Choroid plexus epithelial cell (primary cell): ENCODE results near the gene LARGE1.

Experiments used
- DNase-seq: peaks from one replicate; pipeline ENCODE4 v3.0.0-alpha.2; 2010; ENCODE audit warnings: low read depth
- H3K4me3 ChIP-seq: 2 replicates; pipeline ENCODE4 v1.5.1; 2011; ENCODE audit warnings: low read depth, mild to moderate bottlenecking, control low read depth, low read length, moderate library complexity
- CTCF ChIP-seq: conservative IDR thresholded peaks from 2 replicates; pipeline ENCODE4 v1.5.1; 2011; ENCODE audit warnings: low read depth, mild to moderate bottlenecking, control low read depth, inconsistent platforms, low read length, moderate library complexity

LARGE1 gene

GRCh38 chr22:33779243-33779642, 141.0 kb downstream of the LARGE1 start:
- no peak overlapping the region for H3K4me3 ChIP-seq
- TF ChIP-seq CTCF, result no peak
- no peak for DNase-seq

- no peak for TF ChIP-seq CTCF
- no peak for DNase-seq
- H3K4me3 ChIP-seq, result no peak overlapping the region
These were observed 143.8 kb downstream of the LARGE1 start for GRCh38 chr22:33776491-33776890.

GRCh38 chr22:33774781-33775180, 145.5 kb downstream of the LARGE1 start:
- no peak for TF ChIP-seq CTCF
- H3K4me3 ChIP-seq, result no peak overlapping the region

GRCh38 chr22:33772745-33773144, 147.5 kb downstream of the LARGE1 start:
- no peak for DNase-seq
- TF ChIP-seq CTCF, result no peak
- no peak overlapping the region for H3K4me3 ChIP-seq

More at GRCh38 chr22:33774781-33775180, 145.5 kb downstream of the LARGE1 start:
- DNase-seq, result no peak

- TF ChIP-seq CTCF, result no peak
- H3K4me3 ChIP-seq, result no peak overlapping the region
- no peak for DNase-seq
These were observed 149.1 kb downstream of the LARGE1 start for GRCh38 chr22:33771136-33771535.

GRCh38 chr22:33770723-33771122, 149.6 kb downstream of the LARGE1 start:
- TF ChIP-seq CTCF, result no peak
- DNase-seq, result no peak
- no peak overlapping the region for H3K4me3 ChIP-seq

- no peak for TF ChIP-seq CTCF
These were observed 154.2 kb downstream of the LARGE1 start for GRCh38 chr22:33766091-33766490.

More at GRCh38 chr22:33766091-33766490, 154.2 kb downstream of the LARGE1 start:
- H3K4me3 ChIP-seq, result no peak overlapping the region
- DNase-seq, result no peak
